Pancreas (tissue), 10 donors: Measurements from ENCODE around the gene CA4. TPM values are rescaled to one million over a fixed set of nuclear protein-coding genes. Genes with fewer than 3 reads are reported as not detected.
"Not testable (repeated sequence)": the region's sequence is repeated elsewhere in the genome, so short reads cannot be mapped to it uniquely, and the experiment has no call there.

ENCODE experiments used
- ATAC-seq, 4 donors: fragments of 200-7000 bp; cut with Tn5 transposase; one replicate each; pipeline versions ENCODE4 v1.8.0 to v1.9.1; 2020; ENCODE audit warnings: mild to moderate bottlenecking in 4 of 4, moderate library complexity in 4 of 4
- DNase-seq, 6 donors: peaks; one replicate each; pipeline ENCODE4 v3.0.0-alpha.2; 2020
- FAIRE-seq: peaks from 2 replicates; lab custom pipeline; 2012; peaks lifted over from hg19 to GRCh38; lab: Jason Lieb, UNC
- H3K27ac ChIP-seq, 4 donors: fragments of 200-600 bp; sonication (generic); 1 replicate in 3 of 4; 2 replicates in 1 of 4; pipeline versions ENCODE4 v1.5.0 to v1.8.0; 2020
- H3K27me3 ChIP-seq, 4 donors: fragments of 200-600 bp; one replicate each; pipeline ENCODE4 v1.8.0; 2021
- H3K36me3 ChIP-seq, 3 donors: fragments of 200-600 bp; sonication (generic) in 1 of 3; one replicate each; pipeline versions ENCODE4 v1.5.0 to v1.8.0; 2020 to 2021
- H3K4me1 ChIP-seq, 3 donors: fragments of 200-600 bp; one replicate each; pipeline ENCODE4 v1.8.0; 2021
- H3K4me3 ChIP-seq, 4 donors: fragments of 200-600 bp; sonication (generic) in 2 of 4; one replicate each; pipeline versions ENCODE4 v1.5.0 to v1.8.0; 2020 to 2021
- H3K9me3 ChIP-seq, 4 donors: fragments of 200-600 bp; one replicate each; pipeline ENCODE4 v1.8.0; 2021
- WGBS, 2 donors: extraction: QIAGEN DNeasy Blood & Tissue Kit; methylation state at CpG; one replicate each; pipeline ENCODE4 v1.1.7; 2013; 5-methylcytosine and 5-hydroxymethylcytosine counted together
- intact Hi-C, 3 donors: fragments of 100-400 bp; cut with DNase I; formaldehyde crosslinking; loops; one replicate each; pipeline versions ENCODE4 v1.11.1 to v1.14.2; 2022
- polyA plus RNA-seq, 2 donors: library from polyadenylated mRNA; stranded (reverse); fragments of 200-250 nt; gene quantifications; one replicate each; pipeline ENCODE4 v1.2.3, GENCODE V29; 2013
- total RNA-seq, 6 donors: library from RNA; stranded (reverse); fragmentation: NEBNext Ultra II Directional in 4 of 6; extraction: Animal tissue kit (Norgen Biotek cat#: 25700) in 4 of 6; gene quantifications; one replicate each; pipeline versions ENCODE4 v1.2.1 to v1.2.4, GENCODE V29; 2021 to 2023
- TF ChIP-seq, protein P1 (sequence below), 4 donors: fragments of 200-600 bp; sonication (generic) in 3 of 4; IDR thresholded peaks; one replicate each; pipeline versions ENCODE4 v1.5.0 to v1.8.0; 2021; ENCODE audit warnings: antibody characterized with exemption in 4 of 4
- donor health status: healthy with polysubstance abuse.
- donor health status: DM: no; HTN: no; CAD: no; lungs with moderate emphysema.
- donor health status: DM: no; HTN: no; CAD: no.
- donor health status: control.
- donor health status: control.
- donor health status: Bipolar disorder and iron deficiency.
- donor health status: DM: yes; HTN: yes; CAD: no.
- donor health status: DM: no; HTN: no; CAD: no.
- donor health status: DM: no; HTN: no; CAD: no.
- donor health status: DM: yes; HTN: yes; CAD: no.

The CA4 gene
- total and polyA plus RNA-seq, 8 donors = 7.5 to 75.7 (median 20.0) TPM

DNA sequence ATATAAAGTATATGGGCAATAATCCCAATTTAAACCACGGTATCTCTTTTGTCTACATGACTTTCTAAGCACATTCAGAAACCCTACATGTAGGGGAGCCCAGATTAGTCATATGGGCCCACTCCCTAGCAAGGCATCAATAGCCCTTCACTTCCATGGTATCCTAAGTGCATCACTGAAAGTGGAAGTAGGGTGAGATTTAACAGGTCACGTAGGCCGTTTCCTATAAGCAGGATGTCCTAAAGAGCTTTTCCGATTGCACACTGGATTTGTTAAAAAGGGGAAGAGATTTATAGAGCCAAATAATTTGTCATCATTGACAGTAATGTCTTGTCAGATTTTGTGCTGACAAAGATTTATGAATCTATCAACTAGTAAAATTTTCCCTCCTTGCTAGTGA lies 39.0 kb downstream of the CA4 start:
- peaks cover 0 to 5% (median 0%) of the 10 kb centered on the region in 3 donors for H3K4me1 ChIP-seq
- H3K27me3 ChIP-seq = no peaks in the 10 kb centered on the region
- no peaks in the 10 kb centered on the region for H3K9me3 ChIP-seq
- H3K27ac ChIP-seq = no peak overlapping the region
- H3K36me3 ChIP-seq = peaks cover 0 to 20% (median 5%) of the 10 kb centered on the region in 3 donors
- ATAC-seq = peak in 1 of 4 donors; percentile 51
- 81 to 95% methylated on average over 4 of the region's 4 CpGs for WGBS, 2 donors
- H3K4me3 ChIP-seq = no peak overlapping the region
- no peak for FAIRE-seq
- TF ChIP-seq, protein P1, sequence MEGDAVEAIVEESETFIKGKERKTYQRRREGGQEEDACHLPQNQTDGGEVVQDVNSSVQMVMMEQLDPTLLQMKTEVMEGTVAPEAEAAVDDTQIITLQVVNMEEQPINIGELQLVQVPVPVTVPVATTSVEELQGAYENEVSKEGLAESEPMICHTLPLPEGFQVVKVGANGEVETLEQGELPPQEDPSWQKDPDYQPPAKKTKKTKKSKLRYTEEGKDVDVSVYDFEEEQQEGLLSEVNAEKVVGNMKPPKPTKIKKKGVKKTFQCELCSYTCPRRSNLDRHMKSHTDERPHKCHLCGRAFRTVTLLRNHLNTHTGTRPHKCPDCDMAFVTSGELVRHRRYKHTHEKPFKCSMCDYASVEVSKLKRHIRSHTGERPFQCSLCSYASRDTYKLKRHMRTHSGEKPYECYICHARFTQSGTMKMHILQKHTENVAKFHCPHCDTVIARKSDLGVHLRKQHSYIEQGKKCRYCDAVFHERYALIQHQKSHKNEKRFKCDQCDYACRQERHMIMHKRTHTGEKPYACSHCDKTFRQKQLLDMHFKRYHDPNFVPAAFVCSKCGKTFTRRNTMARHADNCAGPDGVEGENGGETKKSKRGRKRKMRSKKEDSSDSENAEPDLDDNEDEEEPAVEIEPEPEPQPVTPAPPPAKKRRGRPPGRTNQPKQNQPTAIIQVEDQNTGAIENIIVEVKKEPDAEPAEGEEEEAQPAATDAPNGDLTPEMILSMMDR (IDR thresholded peaks at IDR 0.05) = no peak
- no peak for DNase-seq
- intact Hi-C loops = no loop called here

DNA sequence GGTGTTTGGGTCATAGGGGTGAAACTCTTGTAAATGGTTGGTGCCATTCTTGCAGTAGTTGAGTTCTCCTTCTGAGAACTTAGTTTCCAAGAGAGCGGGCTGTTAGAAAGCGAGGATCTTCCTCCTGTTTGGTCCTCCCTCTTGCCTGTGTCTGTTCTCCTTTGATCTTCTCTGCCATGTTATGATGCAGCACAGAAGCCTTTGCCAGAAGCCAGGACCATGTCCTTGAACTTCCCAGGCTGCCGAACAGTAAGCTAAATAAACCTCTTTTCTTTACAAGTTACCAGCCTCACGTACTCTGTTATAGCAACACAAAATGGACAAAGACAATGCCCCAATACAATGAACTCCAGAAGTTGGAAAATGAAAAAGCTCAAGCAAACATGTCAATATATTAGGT lies 40.3 kb downstream of the CA4 start:
- H3K36me3 ChIP-seq = peaks cover 0 to 17% (median 5%) of the 10 kb centered on the region in 3 donors
- ATAC-seq, intact Hi-C loops, H3K27me3 ChIP-seq, H3K27ac ChIP-seq, FAIRE-seq, H3K9me3 ChIP-seq, H3K4me1 ChIP-seq, DNase-seq, H3K4me3 ChIP-seq: not testable (repeated sequence)
- WGBS, 2 donors = 84 to 91% methylated on average over 4 of the region's 4 CpGs

DNA sequence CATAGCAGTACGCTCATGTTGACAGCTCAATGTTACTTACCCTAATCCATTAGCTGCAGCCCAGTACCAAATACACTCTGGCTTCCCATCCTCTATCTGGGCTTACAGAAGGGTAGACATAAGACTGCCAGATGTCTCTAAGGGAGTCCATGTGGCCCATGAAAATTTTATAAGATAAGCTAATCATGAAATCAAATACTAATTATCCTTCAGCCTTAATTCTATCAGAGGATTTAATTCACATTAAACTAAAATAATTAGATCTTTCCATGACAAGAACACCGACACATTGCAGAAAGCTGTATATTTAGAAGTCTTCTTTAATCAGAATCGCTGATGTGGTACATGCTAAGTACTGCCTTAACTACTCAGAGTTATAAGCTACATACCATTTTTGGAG lies 43.3 kb downstream of the CA4 start:
- WGBS, 2 donors = 98% methylated on average over 3 of the region's 3 CpGs
- ATAC-seq, H3K4me3 ChIP-seq, DNase-seq, H3K9me3 ChIP-seq, H3K27me3 ChIP-seq, H3K4me1 ChIP-seq, FAIRE-seq, H3K27ac ChIP-seq, intact Hi-C loops: not testable (repeated sequence)
- peaks cover 0 to 18% (median 5%) of the 10 kb centered on the region in 3 donors for H3K36me3 ChIP-seq

DNA sequence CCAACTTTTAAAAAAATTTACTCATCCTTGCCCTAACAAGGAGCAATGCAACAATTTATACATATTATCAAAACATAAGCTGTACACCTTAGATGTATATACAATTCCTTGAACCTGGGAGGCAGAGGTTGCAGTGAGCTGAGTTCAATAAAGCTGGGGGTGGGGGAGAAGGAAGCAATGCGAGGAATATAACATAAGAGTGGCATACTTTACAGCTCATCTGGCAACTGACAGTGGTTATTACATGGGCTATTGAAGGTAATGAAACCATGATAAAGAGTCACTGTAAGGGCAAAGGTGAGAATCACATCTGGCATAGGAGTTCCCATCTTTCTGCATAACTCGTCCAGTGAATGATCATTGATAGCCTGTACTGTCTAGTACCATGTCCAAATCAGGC lies 43.7 kb downstream of the CA4 start:
- TF ChIP-seq, protein P1 (IDR thresholded peaks at IDR 0.05) = no peak
- Histone ChIP-seq H3K27me3 (no peaks in the 10 kb centered on the region), H3K9me3 (no peaks in the 10 kb centered on the region), H3K4me3 (no peak overlapping the region), H3K4me1 (no peaks in the 10 kb centered on the region), H3K36me3 (peaks cover 0 to 23% (median 5%) of the 10 kb centered on the region in 3 donors), H3K27ac (no peak overlapping the region)
- FAIRE-seq = no peak
- DNase-seq = no peak
- ATAC-seq = no peak
- WGBS, 2 donors = 93 to 97% methylated on average over 2 of the region's 2 CpGs
- intact Hi-C loops = no loop called here

DNA sequence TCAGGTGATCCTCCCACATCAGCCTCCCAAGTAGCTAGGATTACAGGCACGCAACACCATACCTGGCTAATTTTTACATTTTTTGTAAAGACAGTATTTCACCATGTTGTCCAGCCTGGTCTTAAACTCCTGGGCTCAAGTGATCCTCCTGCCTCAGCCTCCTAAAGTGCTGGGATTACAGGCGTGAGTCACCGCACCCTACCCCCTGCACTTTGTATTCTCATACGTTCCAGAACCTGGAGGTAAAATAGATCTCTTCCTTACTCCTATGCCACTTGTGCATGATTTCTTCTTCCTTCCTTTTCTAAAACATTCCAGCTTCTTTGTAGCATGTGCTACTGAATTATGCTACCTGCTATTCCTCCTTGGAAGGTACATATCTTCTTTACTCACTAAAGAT lies 44.4 kb downstream of the CA4 start:
- peaks cover 0 to 24% (median 4%) of the 10 kb centered on the region in 3 donors for H3K36me3 ChIP-seq
- ATAC-seq, H3K27me3 ChIP-seq, intact Hi-C loops, H3K9me3 ChIP-seq, H3K4me1 ChIP-seq, H3K4me3 ChIP-seq, FAIRE-seq, DNase-seq, H3K27ac ChIP-seq: not testable (repeated sequence)
- 93 to 96% methylated on average over 4 of the region's 4 CpGs for WGBS, 2 donors

DNA sequence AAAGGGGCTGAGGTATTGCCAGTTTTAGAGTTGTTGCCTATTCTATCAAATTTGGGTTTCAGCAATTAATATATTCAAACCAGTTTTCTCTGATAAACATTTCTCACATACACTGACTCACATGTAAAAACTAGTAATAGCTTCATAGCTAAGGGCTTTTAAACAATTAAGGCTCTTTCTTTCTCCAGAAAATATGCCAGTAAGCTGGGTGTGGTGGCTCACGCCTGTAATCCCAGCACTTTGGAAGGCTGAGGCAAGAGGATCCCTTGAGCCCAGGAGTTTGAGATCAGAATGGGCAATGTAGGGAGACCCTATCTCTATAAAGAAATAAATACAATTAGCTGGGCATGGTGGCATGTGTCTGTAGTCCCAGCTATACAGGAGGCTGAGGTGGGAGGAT lies 48.9 kb downstream of the CA4 start:
- FAIRE-seq, intact Hi-C loops: not testable (repeated sequence)

DNA sequence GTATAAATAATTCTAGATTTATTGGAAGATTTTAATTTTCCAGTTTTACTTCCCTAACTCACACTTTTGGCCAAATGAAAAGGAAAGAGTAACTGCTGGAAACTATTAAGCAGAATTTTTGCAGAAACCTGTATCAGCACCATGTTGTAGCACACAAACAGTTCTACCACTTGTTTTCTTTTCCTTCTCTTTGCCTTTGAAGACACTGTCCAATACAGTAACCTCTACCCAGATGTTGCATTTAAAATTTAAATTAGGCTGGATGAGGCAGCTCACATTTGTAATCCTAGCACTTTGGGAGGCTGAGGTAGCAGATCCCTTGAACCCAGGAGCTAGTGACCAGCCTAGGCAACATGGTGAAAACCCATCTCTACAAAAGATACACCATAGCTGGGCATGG lies 56.0 kb downstream of the CA4 start:
- ATAC-seq, H3K27me3 ChIP-seq, H3K27ac ChIP-seq, H3K4me1 ChIP-seq, DNase-seq, FAIRE-seq, H3K9me3 ChIP-seq, intact Hi-C loops, H3K36me3 ChIP-seq, H3K4me3 ChIP-seq: not testable (repeated sequence)

More for the DNA sequence above, 48.9 kb downstream of the CA4 start:
- not testable (repeated sequence) for DNase-seq, H3K27me3 ChIP-seq, H3K27ac ChIP-seq, H3K4me1 ChIP-seq, H3K4me3 ChIP-seq, ATAC-seq, H3K9me3 ChIP-seq
- H3K36me3 ChIP-seq = peaks cover 0 to 12% (median 0%) of the 10 kb centered on the region in 3 donors
- WGBS, 2 donors = 93 to 94% methylated on average over 1 of the region's 1 CpG

DNA sequence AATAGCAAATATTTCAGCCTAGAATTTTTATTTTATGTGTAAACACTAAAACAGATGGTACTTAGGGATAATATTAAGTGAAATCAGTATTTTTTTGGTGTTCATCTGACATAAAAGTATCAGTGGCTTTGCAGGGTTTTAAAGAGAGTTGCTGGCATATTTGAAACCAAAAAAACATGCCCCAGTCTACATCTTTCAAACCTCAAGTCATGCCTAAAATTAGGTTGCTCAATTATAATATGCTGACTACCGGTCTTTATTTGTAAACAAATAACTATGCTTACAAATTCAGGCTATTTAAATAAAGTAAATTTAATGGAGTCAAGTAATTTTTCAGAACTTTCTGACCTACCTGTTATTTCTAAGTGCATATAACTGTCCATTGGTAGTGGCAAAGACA lies 58.5 kb downstream of the CA4 start:
- DNase-seq, H3K4me3 ChIP-seq, intact Hi-C loops, FAIRE-seq, H3K36me3 ChIP-seq, H3K4me1 ChIP-seq, H3K27me3 ChIP-seq, H3K27ac ChIP-seq, H3K9me3 ChIP-seq, ATAC-seq: not testable (repeated sequence)
- WGBS, 2 donors = 90 to 100% methylated on average over 1 of the region's 1 CpG

Other genes starting within 250 kb of the CA4 start
- gene RNFT1, start 185.2 kb upstream of the CA4 start, total RNA-seq = 10 to 100 TPM in 4 of 6 donors, 1 to 10 TPM in 2; 9.2 to 17.9 (median 11.4) TPM
- gene RNFT1, start 185.2 kb upstream of the CA4 start, polyA plus RNA-seq = 10 to 100 TPM; 11.3 to 20.0 TPM
- gene HEATR6, start 71.1 kb upstream of the CA4 start, total RNA-seq = 10 to 100 TPM in 1 of 6 donors, 1 to 10 TPM in 5; 4.2 to 11.9 (median 6.2) TPM
- 1 to 10 TPM; 6.5 to 6.9 TPM for gene HEATR6, start 71.1 kb upstream of the CA4 start, polyA plus RNA-seq
- 10 to 100 TPM; 14.1 to 25.5 (median 16.2) TPM for gene USP32, start 242.2 kb downstream of the CA4 start, total RNA-seq
- 1 to 10 TPM; 7.7 to 9.5 TPM for gene USP32, start 242.2 kb downstream of the CA4 start, polyA plus RNA-seq